Measurements from ENCODE around the gene PODXL. TPM values are rescaled to one million over a fixed set of nuclear protein-coding genes. Genes with fewer than 3 reads are reported as not detected.

Gene PODXL
- total RNA-seq, 1 experiment from 2014 or later = 32.3 TPM

DNA sequence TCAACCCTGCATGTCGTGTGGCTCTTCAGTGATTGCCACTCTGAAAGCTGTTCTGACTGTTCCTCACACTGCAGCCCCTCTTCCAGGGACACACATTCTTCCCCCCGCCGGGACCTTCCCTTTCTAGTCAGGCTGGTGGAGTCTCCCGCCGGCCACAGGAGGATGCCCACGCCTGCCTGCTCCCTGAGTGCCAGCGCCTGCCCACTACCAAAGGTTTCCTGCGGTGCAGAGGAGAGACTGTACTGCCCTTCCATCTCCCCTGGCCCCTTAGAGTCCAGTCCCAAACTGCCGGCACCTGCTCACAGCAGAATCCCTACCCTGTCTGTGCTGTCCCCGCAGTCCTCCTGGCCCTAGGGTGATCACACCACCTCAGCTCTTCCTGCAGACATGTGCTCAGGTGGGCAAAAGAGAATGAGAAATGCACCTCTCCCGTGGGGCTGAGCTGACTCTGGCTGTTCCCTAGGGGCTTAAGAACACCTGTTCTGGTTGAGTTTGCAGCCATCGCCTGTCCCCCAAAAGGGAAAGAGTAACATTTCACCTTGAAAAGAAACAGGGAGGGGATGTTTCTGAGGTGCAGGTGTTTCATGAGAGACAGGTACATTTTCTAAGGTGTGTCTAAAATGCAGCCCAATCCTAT lies 1.4 kb downstream of the PODXL start:
- peak overlapping the region; percentile 53 to 56; a peak in 3 of 4 replicates for H3K4me3 ChIP-seq (ENCODE audit: low read depth in 2 of 2, low read length in 2 of 2)
- ChIA-PET CTCF (no interaction called here), POLR2A (no interaction called here)
- TF ChIP-seq POLR2AphosphoS5 (IDR thresholded peaks at IDR 0.05; ENCODE audit: low read depth, low read length) (no peak), TCF7L2 (IDR thresholded peaks at IDR 0.05; ENCODE audit: low read depth, low read length) (no peak), SIN3A (IDR thresholded peaks at IDR 0.05; ENCODE audit: borderline replicate concordance, insufficient read depth, low read depth, low read length) (no peak)
- TF ChIP-seq, protein P1, sequence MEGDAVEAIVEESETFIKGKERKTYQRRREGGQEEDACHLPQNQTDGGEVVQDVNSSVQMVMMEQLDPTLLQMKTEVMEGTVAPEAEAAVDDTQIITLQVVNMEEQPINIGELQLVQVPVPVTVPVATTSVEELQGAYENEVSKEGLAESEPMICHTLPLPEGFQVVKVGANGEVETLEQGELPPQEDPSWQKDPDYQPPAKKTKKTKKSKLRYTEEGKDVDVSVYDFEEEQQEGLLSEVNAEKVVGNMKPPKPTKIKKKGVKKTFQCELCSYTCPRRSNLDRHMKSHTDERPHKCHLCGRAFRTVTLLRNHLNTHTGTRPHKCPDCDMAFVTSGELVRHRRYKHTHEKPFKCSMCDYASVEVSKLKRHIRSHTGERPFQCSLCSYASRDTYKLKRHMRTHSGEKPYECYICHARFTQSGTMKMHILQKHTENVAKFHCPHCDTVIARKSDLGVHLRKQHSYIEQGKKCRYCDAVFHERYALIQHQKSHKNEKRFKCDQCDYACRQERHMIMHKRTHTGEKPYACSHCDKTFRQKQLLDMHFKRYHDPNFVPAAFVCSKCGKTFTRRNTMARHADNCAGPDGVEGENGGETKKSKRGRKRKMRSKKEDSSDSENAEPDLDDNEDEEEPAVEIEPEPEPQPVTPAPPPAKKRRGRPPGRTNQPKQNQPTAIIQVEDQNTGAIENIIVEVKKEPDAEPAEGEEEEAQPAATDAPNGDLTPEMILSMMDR (IDR thresholded peaks at IDR 0.05) = no peak
- TF ChIP-seq, protein P2, sequence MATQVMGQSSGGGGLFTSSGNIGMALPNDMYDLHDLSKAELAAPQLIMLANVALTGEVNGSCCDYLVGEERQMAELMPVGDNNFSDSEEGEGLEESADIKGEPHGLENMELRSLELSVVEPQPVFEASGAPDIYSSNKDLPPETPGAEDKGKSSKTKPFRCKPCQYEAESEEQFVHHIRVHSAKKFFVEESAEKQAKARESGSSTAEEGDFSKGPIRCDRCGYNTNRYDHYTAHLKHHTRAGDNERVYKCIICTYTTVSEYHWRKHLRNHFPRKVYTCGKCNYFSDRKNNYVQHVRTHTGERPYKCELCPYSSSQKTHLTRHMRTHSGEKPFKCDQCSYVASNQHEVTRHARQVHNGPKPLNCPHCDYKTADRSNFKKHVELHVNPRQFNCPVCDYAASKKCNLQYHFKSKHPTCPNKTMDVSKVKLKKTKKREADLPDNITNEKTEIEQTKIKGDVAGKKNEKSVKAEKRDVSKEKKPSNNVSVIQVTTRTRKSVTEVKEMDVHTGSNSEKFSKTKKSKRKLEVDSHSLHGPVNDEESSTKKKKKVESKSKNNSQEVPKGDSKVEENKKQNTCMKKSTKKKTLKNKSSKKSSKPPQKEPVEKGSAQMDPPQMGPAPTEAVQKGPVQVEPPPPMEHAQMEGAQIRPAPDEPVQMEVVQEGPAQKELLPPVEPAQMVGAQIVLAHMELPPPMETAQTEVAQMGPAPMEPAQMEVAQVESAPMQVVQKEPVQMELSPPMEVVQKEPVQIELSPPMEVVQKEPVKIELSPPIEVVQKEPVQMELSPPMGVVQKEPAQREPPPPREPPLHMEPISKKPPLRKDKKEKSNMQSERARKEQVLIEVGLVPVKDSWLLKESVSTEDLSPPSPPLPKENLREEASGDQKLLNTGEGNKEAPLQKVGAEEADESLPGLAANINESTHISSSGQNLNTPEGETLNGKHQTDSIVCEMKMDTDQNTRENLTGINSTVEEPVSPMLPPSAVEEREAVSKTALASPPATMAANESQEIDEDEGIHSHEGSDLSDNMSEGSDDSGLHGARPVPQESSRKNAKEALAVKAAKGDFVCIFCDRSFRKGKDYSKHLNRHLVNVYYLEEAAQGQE (IDR thresholded peaks at IDR 0.05; ENCODE audit: insufficient read depth in 1 of 2, low read depth in 2 of 2, low read length in 1 of 2) = no peak
- intact Hi-C loops (cut with micrococcal nuclease; ENCODE audit: unreplicated experiment) (no loop called here), in situ Hi-C loops (cut with HindIII; ENCODE audit: low pct_unique_long_range_greater_than_20kb, low sequenced_read_pairs) (no loop called here)
- H3K36me3 ChIP-seq (ENCODE audit: control insufficient read depth, insufficient read depth, low read length) = no peaks in the 10 kb centered on the region; the same call in 1 of the 2 replicates
- H3K4me1 ChIP-seq (ENCODE audit: control insufficient read depth, insufficient read depth, low read length) = peaks cover 11% of the 10 kb centered on the region
- H3K27ac ChIP-seq (ENCODE audit: low read length) = no peak overlapping the region
- H3K27me3 ChIP-seq (ENCODE audit: control insufficient read depth, insufficient read depth, low read length) = peaks cover 20% of the 10 kb centered on the region
- BruUV-seq (replicated peaks) = no TSS peak
- ATAC-seq (no peak), DNase-seq (ENCODE audit: low read depth, low spot score) (no peak)
- no peaks in the 10 kb centered on the region for H3K9me3 ChIP-seq (ENCODE audit: control insufficient read depth, insufficient read depth, low read depth, low read length)

DNA sequence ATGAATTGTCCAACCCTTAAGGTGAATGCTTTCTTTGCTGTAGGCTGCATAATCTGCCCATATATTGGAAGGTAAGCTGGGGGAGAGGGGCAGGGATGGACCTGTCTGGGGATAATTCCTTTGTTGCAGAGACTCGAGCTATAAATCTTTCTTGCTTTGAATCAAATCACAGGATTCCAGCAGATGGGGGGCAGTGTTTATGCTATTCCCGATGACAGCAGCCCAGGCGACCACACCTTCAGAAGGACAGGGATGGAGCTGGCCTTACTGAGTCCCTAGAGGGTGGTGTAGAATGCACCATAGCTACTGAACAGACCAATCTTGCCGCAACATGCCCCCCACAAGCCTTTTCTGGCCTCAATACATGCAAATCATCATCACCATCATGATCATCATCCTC lies 2.5 kb downstream of the PODXL start:
- ATAC-seq = no peak
- Histone ChIP-seq H3K27ac (ENCODE audit: low read length) (no peak overlapping the region), H3K27me3 (ENCODE audit: control insufficient read depth, insufficient read depth, low read length) (peaks cover 19% of the 10 kb centered on the region), H3K36me3 (ENCODE audit: control insufficient read depth, insufficient read depth, low read length) (no peaks in the 10 kb centered on the region; the same call in 1 of the 2 replicates), H3K4me3 (ENCODE audit: low read depth in 2 of 2, low read length in 2 of 2) (peak overlapping the region in 1 of 2 experiments; percentile 56; a peak in 3 of 4 replicates), H3K9me3 (ENCODE audit: control insufficient read depth, insufficient read depth, low read depth, low read length) (no peaks in the 10 kb centered on the region), H3K4me1 (ENCODE audit: control insufficient read depth, insufficient read depth, low read length) (peaks cover 11% of the 10 kb centered on the region)
- ChIA-PET POLR2A (interaction anchor here (0.6 kb wide), 1 partner anchor 9 kb away, joined by 6 read pairs; no protein-coding TSS in a partner anchor), CTCF (no interaction called here)
- in situ Hi-C loops (cut with HindIII; ENCODE audit: low pct_unique_long_range_greater_than_20kb, low sequenced_read_pairs) = no loop called here
- TF ChIP-seq, protein P1 (IDR thresholded peaks at IDR 0.05) = no peak
- TF ChIP-seq POLR2AphosphoS5 (IDR thresholded peaks at IDR 0.05; ENCODE audit: low read depth, low read length) (no peak), SIN3A (IDR thresholded peaks at IDR 0.05; ENCODE audit: borderline replicate concordance, insufficient read depth, low read depth, low read length) (no peak), TCF7L2 (IDR thresholded peaks at IDR 0.05; ENCODE audit: low read depth, low read length) (no peak)
- TF ChIP-seq, protein P2 (IDR thresholded peaks at IDR 0.05; ENCODE audit: insufficient read depth in 1 of 2, low read depth in 2 of 2, low read length in 1 of 2) = no peak
- no peak for DNase-seq (ENCODE audit: low read depth, low spot score)
- intact Hi-C loops (cut with micrococcal nuclease; ENCODE audit: unreplicated experiment) = no loop called here
- BruUV-seq (replicated peaks) = no TSS peak
